A549 treated with AZD9567 at 1 μM for 4 hours (cell line): ENCODE data around the gene TCEA2. TPM values are rescaled to one million over a fixed set of nuclear protein-coding genes. Genes with fewer than 3 reads are reported as not detected.

Experiments used
- total RNA-seq: library from RNA; stranded (reverse); fragments of 200-300 nt; extraction: Qiagen RNA extraction; gene quantifications from 5 replicates; pipeline ENCODE4 v1.2.3, GENCODE V29; 2022; ENCODE audit not compliant: insufficient read depth

TCEA2 gene
- total RNA-seq = 26.8 to 47.9 TPM (median 45.2 TPM) in 5 replicates

GRCh38 chr20:64062596-64063388, at the start of gene TCEA2:
Gene TCEA2 (plus strand): TSS chr20:64063198. CDS start chr20:64063313, 115 bp downstream.

GRCh38 chr20:64035933-64036345, 27.1 kb upstream of the TCEA2 start, which contains the start of gene C20orf204:
Gene C20orf204 (plus strand): TSS chr20:64036182. CDS start chr20:64036324, 142 bp downstream.

GRCh38 chr20:64049060-64049877, 13.7 kb upstream of the TCEA2 start, which contains the start of gene SOX18:
Gene SOX18 (minus strand): TSS chr20:64049639. CDS start chr20:64049516, 123 bp downstream.

GRCh38 chr20:64079273-64080012, 16.4 kb downstream of the TCEA2 start, which contains the start of gene RGS19:
Gene RGS19 (minus strand): TSS chr20:64079518. CDS start chr20:64076886, 2,632 bp downstream.

GRCh38 chr20:64080013-64080812, 17.2 kb downstream of the TCEA2 start, which contains the start of gene OPRL1:
Gene OPRL1 (plus strand): TSS chr20:64080082. CDS start chr20:64092721, 12,639 bp downstream.

GRCh38 chr20:64083804-64084684, 21.0 kb downstream of the TCEA2 start, which contains the start of gene LKAAEAR1:
Gene LKAAEAR1 (minus strand): TSS chr20:64084398. CDS start chr20:64084219, 179 bp downstream.

GRCh38 chr20:64106981-64107735, 44.2 kb downstream of the TCEA2 start, which contains the start of gene NPBWR2:
Gene NPBWR2 (minus strand): TSS chr20:64107565. CDS start chr20:64106831, 734 bp downstream.

Other genes starting within 250 kb of the TCEA2 start
- gene ZBTB46, start 231.9 kb upstream of the TCEA2 start, total RNA-seq = 0.58 to 1.1 TPM (median 0.80 TPM) in 4 of 5 replicates, not detected in the other
- gene ABHD16B, start 201.7 kb upstream of the TCEA2 start, total RNA-seq = 0.07 TPM in 1 of 5 replicates, not detected in the others
- 133 to 157 TPM (median 139 TPM) in 5 replicates for gene TPD52L2, start 197.9 kb upstream of the TCEA2 start, total RNA-seq
- 29.7 to 33.2 TPM (median 30.4 TPM) in 5 replicates for gene DNAJC5, start 168.1 kb upstream of the TCEA2 start, total RNA-seq
- 19.1 to 39.7 TPM (median 35.5 TPM) in 5 replicates for gene UCKL1, start 106.8 kb upstream of the TCEA2 start, total RNA-seq
- 8.7 to 13.9 TPM (median 12.9 TPM) in 5 replicates for gene ZNF512B, start 93.3 kb upstream of the TCEA2 start, total RNA-seq
- gene SAMD10, start 83.6 kb upstream of the TCEA2 start, total RNA-seq = 0.03 TPM in 1 of 5 replicates, not detected in the others
- gene PRPF6, start 82.1 kb upstream of the TCEA2 start, total RNA-seq = 54.2 to 57.0 TPM (median 55.7 TPM) in 5 replicates
- 0.32 to 0.64 TPM (median 0.42 TPM) in 4 of 5 replicates, not detected in the other for gene C20orf204, start 27.0 kb upstream of the TCEA2 start, total RNA-seq
- 1.6 to 2.8 TPM (median 2.2 TPM) in 4 of 5 replicates, not detected in the other for gene SOX18, start 13.6 kb upstream of the TCEA2 start, total RNA-seq
- 27.5 to 33.6 TPM (median 33.2 TPM) in 5 replicates for gene RGS19, start 16.3 kb downstream of the TCEA2 start, total RNA-seq
- 0.61 to 1.1 TPM (median 0.94 TPM) in 5 replicates for gene OPRL1, start 16.9 kb downstream of the TCEA2 start, total RNA-seq
- 0.71 to 3.2 TPM (median 1.6 TPM) in 5 replicates for gene LKAAEAR1, start 21.2 kb downstream of the TCEA2 start, total RNA-seq
- gene NPBWR2, start 44.4 kb downstream of the TCEA2 start, total RNA-seq = not detected in 5 replicates
- 0.08 to 0.54 TPM (median 0.20 TPM) in 4 of 5 replicates, not detected in the other for gene MYT1, start 101.3 kb downstream of the TCEA2 start, total RNA-seq
- gene PCMTD2, start 192.6 kb downstream of the TCEA2 start, total RNA-seq = 8.8 to 13.0 TPM (median 11.7 TPM) in 5 replicates